Kidney epithelial cell (primary cell): ENCODE results near the gene RFX7. TPM values are rescaled to one million over a fixed set of nuclear protein-coding genes. Genes with fewer than 3 reads are reported as not detected.
A peak's percentile ranks its signal among the peaks of the same experiment; 100 is the strongest.

Source experiments
- DNase-seq: peaks from one replicate; pipeline ENCODE4 v3.0.0-alpha.2; 2010; ENCODE audit warnings: low read depth
- H3K27me3 ChIP-seq: 2 replicates; pipeline ENCODE4 v1.6.0; 2011; ENCODE audit warnings: low read length; ENCODE audit not compliant: control insufficient read depth, insufficient read depth
- H3K36me3 ChIP-seq: 2 replicates; pipeline ENCODE4 v1.5.1; 2011; ENCODE audit warnings: low read length; ENCODE audit not compliant: control insufficient read depth, insufficient read depth
- H3K4me3 ChIP-seq: 2 replicates; pipeline ENCODE4 v1.5.1; 2011; ENCODE audit warnings: low read depth, mild to moderate bottlenecking, control low read depth, low read length
- total RNA-seq: library from RNA; depleted of rRNA; stranded (reverse); fragments of >200 nt; gene quantifications from 2 replicates; pipeline ENCODE4 v1.2.3, GENCODE V29; 2015
- TF ChIP-seq, protein P1 (sequence below): IDR thresholded peaks from 2 replicates; pipeline ENCODE4 v1.5.1; 2011; ENCODE audit warnings: mild to moderate bottlenecking, moderate library complexity, low read length, control low read depth, inconsistent platforms; ENCODE audit not compliant: insufficient read depth, poor library complexity, severe bottlenecking

The RFX7 gene
- total RNA-seq, 1 donor from 2014 or later: 11.4 TPM

- peak; percentile 18 for DNase-seq
- Histone ChIP-seq H3K36me3 (no peaks in the 10 kb centered on the region), H3K4me3 (no peak overlapping the region), H3K27me3 (no peaks in the 10 kb centered on the region)
- TF ChIP-seq, protein P1, sequence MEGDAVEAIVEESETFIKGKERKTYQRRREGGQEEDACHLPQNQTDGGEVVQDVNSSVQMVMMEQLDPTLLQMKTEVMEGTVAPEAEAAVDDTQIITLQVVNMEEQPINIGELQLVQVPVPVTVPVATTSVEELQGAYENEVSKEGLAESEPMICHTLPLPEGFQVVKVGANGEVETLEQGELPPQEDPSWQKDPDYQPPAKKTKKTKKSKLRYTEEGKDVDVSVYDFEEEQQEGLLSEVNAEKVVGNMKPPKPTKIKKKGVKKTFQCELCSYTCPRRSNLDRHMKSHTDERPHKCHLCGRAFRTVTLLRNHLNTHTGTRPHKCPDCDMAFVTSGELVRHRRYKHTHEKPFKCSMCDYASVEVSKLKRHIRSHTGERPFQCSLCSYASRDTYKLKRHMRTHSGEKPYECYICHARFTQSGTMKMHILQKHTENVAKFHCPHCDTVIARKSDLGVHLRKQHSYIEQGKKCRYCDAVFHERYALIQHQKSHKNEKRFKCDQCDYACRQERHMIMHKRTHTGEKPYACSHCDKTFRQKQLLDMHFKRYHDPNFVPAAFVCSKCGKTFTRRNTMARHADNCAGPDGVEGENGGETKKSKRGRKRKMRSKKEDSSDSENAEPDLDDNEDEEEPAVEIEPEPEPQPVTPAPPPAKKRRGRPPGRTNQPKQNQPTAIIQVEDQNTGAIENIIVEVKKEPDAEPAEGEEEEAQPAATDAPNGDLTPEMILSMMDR: no peak
Observed at GRCh38 chr15:56215769-56216168, 27.9 kb downstream of the RFX7 start.

- no peak for DNase-seq
- TF ChIP-seq, protein P1: no peak
- H3K27me3 ChIP-seq: no peaks in the 10 kb centered on the region
- no peak overlapping the region for H3K4me3 ChIP-seq
- no peaks in the 10 kb centered on the region for H3K36me3 ChIP-seq
Observed at GRCh38 chr15:56211960-56212550, 31.6 kb downstream of the RFX7 start.

DNA sequence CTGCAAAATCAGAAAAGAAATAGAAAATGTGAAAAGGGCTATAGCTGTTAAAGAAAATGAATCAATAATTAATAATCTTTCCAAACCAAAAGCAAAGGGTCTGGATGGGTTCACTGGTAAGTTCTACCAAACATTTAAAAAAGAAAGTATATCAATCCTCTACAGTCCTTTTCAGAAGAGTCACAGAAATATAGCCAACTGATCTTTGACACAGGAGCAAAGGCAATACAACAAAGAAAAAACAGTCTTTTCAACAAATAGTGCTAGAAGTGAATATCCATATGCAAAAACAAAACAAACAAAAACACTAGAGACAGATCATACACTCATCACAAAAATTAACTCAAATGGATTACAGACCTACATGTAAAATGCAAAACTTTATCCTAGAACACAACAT is 32.6 kb downstream of the RFX7 start:
- TF ChIP-seq, protein P1: no peak
- H3K36me3 ChIP-seq: no peaks in the 10 kb centered on the region
- H3K27me3 ChIP-seq: no peaks in the 10 kb centered on the region
- no peak overlapping the region for H3K4me3 ChIP-seq
- DNase-seq: no peak

DNA sequence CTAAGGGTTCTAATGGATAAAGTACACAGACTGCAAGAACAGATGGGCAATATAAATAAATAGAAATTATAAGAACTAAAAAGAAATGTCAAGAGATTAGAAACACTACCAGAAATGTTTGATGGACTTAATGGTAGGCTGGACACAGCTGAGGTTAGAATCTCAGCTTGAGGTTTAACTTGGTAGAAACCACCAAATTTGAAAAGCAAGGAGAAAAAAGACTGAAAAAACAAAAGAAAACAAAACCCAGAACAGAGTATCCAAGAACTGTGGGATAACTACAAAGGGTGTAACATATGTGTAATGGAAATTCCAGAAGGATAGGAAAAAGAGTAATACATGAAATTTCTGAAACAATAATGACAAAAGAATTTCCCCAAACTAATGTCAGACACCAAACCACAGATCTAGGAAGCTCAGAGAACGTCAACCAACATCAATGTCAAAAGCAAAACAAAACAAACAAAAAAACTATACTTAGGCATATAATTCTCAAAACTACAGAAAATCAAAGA is 35.0 kb downstream of the RFX7 start:
- H3K27me3 ChIP-seq: no peaks in the 10 kb centered on the region
- TF ChIP-seq, protein P1: no peak
- no peak for DNase-seq

DNA sequence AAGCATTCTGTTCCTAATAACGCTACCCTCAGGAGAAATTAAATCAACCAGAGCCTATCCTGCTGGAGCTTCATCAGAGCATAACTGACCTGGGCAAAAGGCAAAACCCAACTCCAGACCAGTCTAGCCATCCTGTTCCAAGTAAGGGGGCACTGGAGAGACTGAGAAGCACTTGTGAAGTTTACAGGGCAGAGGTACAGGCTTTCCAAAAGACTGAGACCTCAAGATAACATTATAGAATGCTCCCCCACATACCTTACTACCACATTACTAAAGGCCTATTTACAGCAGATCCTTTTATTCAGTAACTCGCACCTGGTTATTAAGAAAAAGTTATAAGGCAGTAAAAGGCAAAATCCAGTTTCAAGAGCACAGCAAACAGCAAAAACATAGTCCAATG is 35.5 kb downstream of the RFX7 start:
- Histone ChIP-seq H3K36me3 (no peaks in the 10 kb centered on the region), H3K4me3 (no peak overlapping the region), H3K27me3 (no peaks in the 10 kb centered on the region)
- TF ChIP-seq, protein P1: no peak
- no peak for DNase-seq

More for the DNA sequence above, 35.0 kb downstream of the RFX7 start:
- H3K4me3 ChIP-seq: no peak overlapping the region
- H3K36me3 ChIP-seq: no peaks in the 10 kb centered on the region

GRCh38 chr15:56207711-56208110 is 36.0 kb downstream of the RFX7 start:
- peak; percentile 1 for DNase-seq
- TF ChIP-seq, protein P1: no peak
- no peaks in the 10 kb centered on the region for H3K27me3 ChIP-seq

More at GRCh38 chr15:56207711-56208110, 36.0 kb downstream of the RFX7 start:
- no peak overlapping the region for H3K4me3 ChIP-seq
- H3K36me3 ChIP-seq: no peaks in the 10 kb centered on the region
